ENCODE data around the gene ORAI2. TPM values are rescaled to one million over a fixed set of nuclear protein-coding genes. Genes with fewer than 3 reads are reported as not detected.

ORAI2 gene
- total RNA-seq, 1 donor from 2014 or later, result 39.3 TPM

- Mint-ChIP-seq H3K36me3 (ENCODE audit: low read depth, unreplicated experiment) (peaks cover 13% of the 10 kb centered on the region), H3K27ac (ENCODE audit: unreplicated experiment) (peak overlapping the region; percentile 80), H3K27me3 (ENCODE audit: unreplicated experiment) (peaks cover 15% of the 10 kb centered on the region), H3K9me3 (ENCODE audit: unreplicated experiment) (no peaks in the 10 kb centered on the region), H3K4me1 (ENCODE audit: unreplicated experiment) (peaks cover 14% of the 10 kb centered on the region), H3K4me3 (ENCODE audit: unreplicated experiment) (no peak overlapping the region)
- no peak for TF ChIP-seq CTCF (IDR thresholded peaks at IDR 0.05; ENCODE audit: unreplicated experiment)
- no peak for DNase-seq (ENCODE audit: low spot score)
Observed at GRCh38 chr7:102431617-102432298, 1.6 kb upstream of the ORAI2 start.

GRCh38 chr7:102432442-102433218 is 745 bp upstream of the ORAI2 start:
- Mint-ChIP-seq H3K27me3 (ENCODE audit: unreplicated experiment) (peaks cover 15% of the 10 kb centered on the region), H3K9me3 (ENCODE audit: unreplicated experiment) (no peaks in the 10 kb centered on the region), H3K4me1 (ENCODE audit: unreplicated experiment) (peaks cover 14% of the 10 kb centered on the region), H3K4me3 (ENCODE audit: unreplicated experiment) (peak overlapping the region; percentile 84), H3K27ac (ENCODE audit: unreplicated experiment) (peak overlapping the region; percentile 61), H3K36me3 (ENCODE audit: low read depth, unreplicated experiment) (peaks cover 11% of the 10 kb centered on the region)
- no peak for TF ChIP-seq CTCF (IDR thresholded peaks at IDR 0.05; ENCODE audit: unreplicated experiment)
- DNase-seq (ENCODE audit: low spot score), result no peak

- peak overlapping the region; percentile 91 for H3K4me3 Mint-ChIP-seq (ENCODE audit: unreplicated experiment)
- no peak for TF ChIP-seq CTCF (IDR thresholded peaks at IDR 0.05; ENCODE audit: unreplicated experiment)
- peaks cover 14% of the 10 kb centered on the region for H3K27me3 Mint-ChIP-seq (ENCODE audit: unreplicated experiment)
- no peaks in the 10 kb centered on the region for H3K9me3 Mint-ChIP-seq (ENCODE audit: unreplicated experiment)
- H3K27ac Mint-ChIP-seq (ENCODE audit: unreplicated experiment), result peak overlapping the region; percentile 75
- H3K36me3 Mint-ChIP-seq (ENCODE audit: low read depth, unreplicated experiment), result peaks cover 11% of the 10 kb centered on the region
- H3K4me1 Mint-ChIP-seq (ENCODE audit: unreplicated experiment), result peaks cover 14% of the 10 kb centered on the region
- DNase-seq (ENCODE audit: low spot score), result no peak
Observed at GRCh38 chr7:102434039-102434486, 688 bp downstream of the ORAI2 start.

- Mint-ChIP-seq H3K4me1 (ENCODE audit: unreplicated experiment) (peaks cover 7% of the 10 kb centered on the region), H3K9me3 (ENCODE audit: unreplicated experiment) (no peaks in the 10 kb centered on the region), H3K27me3 (ENCODE audit: unreplicated experiment) (peaks cover 7% of the 10 kb centered on the region), H3K27ac (ENCODE audit: unreplicated experiment) (no peak overlapping the region), H3K4me3 (ENCODE audit: unreplicated experiment) (peak overlapping the region; percentile 12), H3K36me3 (ENCODE audit: low read depth, unreplicated experiment) (peaks cover 5% of the 10 kb centered on the region)
- no peak for TF ChIP-seq CTCF (IDR thresholded peaks at IDR 0.05; ENCODE audit: unreplicated experiment)
- no peak for DNase-seq (ENCODE audit: low spot score)
Observed at GRCh38 chr7:102436118-102436517, 2.7 kb downstream of the ORAI2 start.

Measured in endothelial cell (in vitro differentiated cells).